IMR-90 (cell line): ENCODE results near the gene DEDD2. TPM values are rescaled to one million over a fixed set of nuclear protein-coding genes. Genes with fewer than 3 reads are reported as not detected.

ENCODE experiments used
- ATAC-seq: fragments of 200-7000 bp; cut with Tn5 transposase; 2 replicates; pipeline ENCODE4 v1.9.1; 2020; ENCODE audit warnings: low read depth, mild to moderate bottlenecking, moderate library complexity
- BruUV-seq: library from RNA; stranded (reverse); fragments of 400-500 nt; replicated peaks from 2 replicates; lab custom pipeline; 2021; lab: Mats Ljungman, UMichigan
- CTCF ChIA-PET: fragments of 300-600 bp; formaldehyde crosslinking; extraction: SDS; loops from one replicate; lab custom pipeline; 2021; ENCODE audit warnings: antibody characterized with exemption; lab: Yijun Ruan, JAX
- POLR2A ChIA-PET: fragments of 300-600 bp; sonication (Branson Sonifier 250); formaldehyde crosslinking; loops from one replicate; lab custom pipeline; 2022; ENCODE audit warnings: antibody characterized with exemption; ENCODE audit not compliant: unreplicated experiment; lab: Charles Lee
- DNase-seq: peaks from one replicate; pipeline ENCODE4 v3.0.0; 2013
- H2AFZ ChIP-seq: replicated peaks from 2 replicates; pipeline ENCODE3; 2013; ENCODE audit warnings: low read length, mild to moderate bottlenecking; ENCODE audit not compliant: poor library complexity
- H2AK5ac ChIP-seq: 2 replicates; pipeline ENCODE4 v1.6.1; 2013; ENCODE audit warnings: low read depth, low read length, inconsistent platforms
- H2AK9ac ChIP-seq: replicated peaks from 2 replicates; pipeline ENCODE3; 2013; ENCODE audit warnings: mild to moderate bottlenecking, low read depth, low read length, moderate library complexity; ENCODE audit not compliant: poor library complexity
- H2BK120ac ChIP-seq: 2 replicates; pipeline ENCODE4 v1.6.1; 2013; ENCODE audit warnings: low read depth, low read length, inconsistent platforms
- H2BK15ac ChIP-seq: 3 replicates; pipeline ENCODE4 v1.6.1; 2013; ENCODE audit warnings: low read depth, low read length, inconsistent platforms
- H2BK20ac ChIP-seq: 2 replicates; pipeline ENCODE4 v1.6.1; 2013; ENCODE audit warnings: low read depth, mild to moderate bottlenecking, inconsistent platforms, low read length, moderate library complexity
- H2BK5ac ChIP-seq: 2 replicates; pipeline ENCODE4 v1.6.1; 2013; ENCODE audit warnings: mild to moderate bottlenecking, low read depth, low read length, inconsistent platforms; ENCODE audit not compliant: poor library complexity, severe bottlenecking
- H3K14ac ChIP-seq: replicated peaks from 2 replicates; pipeline ENCODE4 v1.6.1; 2013; ENCODE audit warnings: low read depth, low read length, inconsistent platforms
- H3K18ac ChIP-seq: 2 replicates; pipeline ENCODE4 v1.6.1; 2013; ENCODE audit warnings: low read depth, low read length, control low read depth
- H3K23ac ChIP-seq: 2 replicates; pipeline ENCODE4 v1.6.1; 2013; ENCODE audit warnings: low read depth, low read length, inconsistent platforms
- H3K27ac ChIP-seq: 2 replicates; pipeline ENCODE4 v1.5.1; 2013; ENCODE audit warnings: mild to moderate bottlenecking, control low read depth, low read length; ENCODE audit not compliant: insufficient read depth
- H3K27me3 ChIP-seq: 2 replicates; pipeline ENCODE4 v1.6.1; 2013; ENCODE audit warnings: low read length; ENCODE audit not compliant: control insufficient read depth, insufficient read depth
- H3K36me3 ChIP-seq: 2 replicates; pipeline ENCODE4 v1.6.1; 2013; ENCODE audit warnings: low read length, mixed read lengths; ENCODE audit not compliant: control insufficient read depth, insufficient read depth
- H3K4ac ChIP-seq: 2 replicates; pipeline ENCODE4 v1.6.1; 2013; ENCODE audit warnings: low read depth, low read length, inconsistent platforms
- H3K4me1 ChIP-seq: 2 replicates; pipeline ENCODE4 v1.6.1; 2013; ENCODE audit warnings: low read length, mixed read lengths; ENCODE audit not compliant: control insufficient read depth, insufficient read depth
- H3K4me2 ChIP-seq: 2 replicates; pipeline ENCODE4 v1.6.1; 2013; ENCODE audit warnings: low read depth, mild to moderate bottlenecking, control low read depth, low read length, moderate library complexity
- H3K4me3 ChIP-seq: 2 replicates; pipeline ENCODE4 v1.5.1; 2013; ENCODE audit warnings: low read depth, mild to moderate bottlenecking, control low read depth, low read length, moderate library complexity; ENCODE audit not compliant: insufficient read depth
- H3K56ac ChIP-seq: 2 replicates; pipeline ENCODE4 v1.6.1; 2013; ENCODE audit warnings: low read length, inconsistent platforms; ENCODE audit not compliant: insufficient read depth; ENCODE audit errors: extremely low read depth
- H3K79me1 ChIP-seq, 2 experiments: 2 replicates each; pipeline ENCODE4 v1.6.1; 2013; ENCODE audit warnings: low read length in 2 of 2, inconsistent platforms in 1 of 2, low read depth in 1 of 2
- H3K9ac ChIP-seq: 2 replicates; pipeline ENCODE4 v1.6.1; 2013; ENCODE audit warnings: low read depth, low read length, control low read depth
- H3K9me1 ChIP-seq: 2 replicates; pipeline ENCODE4 v1.6.1; 2013; ENCODE audit warnings: low read length, inconsistent platforms; ENCODE audit not compliant: insufficient read depth
- H3K9me3 ChIP-seq: 2 replicates; pipeline ENCODE4 v1.6.1; 2013; ENCODE audit warnings: low read length; ENCODE audit not compliant: control insufficient read depth, insufficient read depth
- H4K20me1 ChIP-seq: 2 replicates; pipeline ENCODE4 v1.6.1; 2013; ENCODE audit warnings: low read length, inconsistent platforms; ENCODE audit not compliant: insufficient read depth
- H4K5ac ChIP-seq: 2 replicates; pipeline ENCODE4 v1.6.1; 2013; ENCODE audit warnings: mild to moderate bottlenecking, low read depth, low read length, control low read depth
- H4K8ac ChIP-seq, 2 experiments: 2 replicates each; pipeline ENCODE4 v1.6.1; 2013; ENCODE audit warnings: low read depth in 2 of 2, low read length in 2 of 2, control low read depth in 1 of 2, inconsistent platforms in 1 of 2
- H4K91ac ChIP-seq: 2 replicates; pipeline ENCODE4 v1.6.1; 2013; ENCODE audit warnings: low read depth, low read length, inconsistent platforms; ENCODE audit not compliant: insufficient read depth
- BHLHE40 ChIP-seq: fragments of 150-350 bp; IDR thresholded peaks from 2 replicates; pipeline ENCODE4 v1.6.1; 2016; ENCODE audit warnings: mild to moderate bottlenecking, low read depth, low read length
- CEBPB ChIP-seq: IDR thresholded peaks from 2 replicates; pipeline ENCODE4 v1.6.1; 2012; ENCODE audit warnings: low read depth, low read length, improper control_type of control experiment
- CHD1 ChIP-seq: IDR thresholded peaks from 2 replicates; pipeline ENCODE4 v1.6.1; 2012; ENCODE audit warnings: low read depth, low read length, improper control_type of control experiment
- CTCF ChIP-seq: conservative IDR thresholded peaks from 2 replicates; pipeline ENCODE4 v1.5.1; 2012; ENCODE audit warnings: mild to moderate bottlenecking, low read depth, low read length, improper control_type of control experiment
- ELK1 ChIP-seq: fragments of 150-350 bp; IDR thresholded peaks from 2 replicates; pipeline ENCODE4 v1.6.1; 2016; ENCODE audit warnings: low read depth, mild to moderate bottlenecking, low read length, moderate library complexity, borderline replicate concordance
- FOS ChIP-seq: fragments of 150-350 bp; IDR thresholded peaks from 2 replicates; pipeline ENCODE4 v1.6.1; 2016; ENCODE audit warnings: low read depth, low read length
- MAFK ChIP-seq: IDR thresholded peaks from 2 replicates; pipeline ENCODE4 v1.6.1; 2012; ENCODE audit warnings: low read depth, low read length, improper control_type of control experiment
- MAZ ChIP-seq: IDR thresholded peaks from 2 replicates; pipeline ENCODE4 v1.6.1; 2012; ENCODE audit warnings: low read depth, mild to moderate bottlenecking, low read length, improper control_type of control experiment, moderate library complexity, borderline replicate concordance
- MXI1 ChIP-seq: IDR thresholded peaks from 2 replicates; pipeline ENCODE4 v1.6.1; 2012; ENCODE audit warnings: low read depth, mild to moderate bottlenecking, low read length, moderate library complexity, borderline replicate concordance
- NFE2L2 ChIP-seq: fragments of 150-350 bp; IDR thresholded peaks from 2 replicates; pipeline ENCODE4 v1.6.1; 2016; ENCODE audit warnings: low read depth, mild to moderate bottlenecking, low read length
- POLR2A ChIP-seq: IDR thresholded peaks from 2 replicates; pipeline ENCODE4 v1.6.1; 2012; ENCODE audit warnings: mild to moderate bottlenecking, low read depth, low read length
- RAD21 ChIP-seq: IDR thresholded peaks from 2 replicates; pipeline ENCODE4 v1.6.1; 2012; ENCODE audit warnings: low read length, improper control_type of control experiment
- RCOR1 ChIP-seq: IDR thresholded peaks from 2 replicates; pipeline ENCODE4 v1.6.1; 2012; ENCODE audit warnings: mild to moderate bottlenecking, low read length, improper control_type of control experiment; ENCODE audit not compliant: insufficient replicate concordance
- RFX5 ChIP-seq: IDR thresholded peaks from 2 replicates; pipeline ENCODE4 v1.8.0; 2012; ENCODE audit warnings: low read depth, mild to moderate bottlenecking, low read length, moderate library complexity
- SMC3 ChIP-seq: fragments of 150-350 bp; IDR thresholded peaks from 2 replicates; pipeline ENCODE4 v1.6.1; 2016; ENCODE audit warnings: low read depth, mild to moderate bottlenecking, antibody characterized with exemption, low read length, moderate library complexity
- USF2 ChIP-seq: fragments of 150-350 bp; IDR thresholded peaks from 2 replicates; pipeline ENCODE4 v1.6.1; 2017; ENCODE audit warnings: mild to moderate bottlenecking, antibody characterized with exemption, low read length, low read depth
- WGBS, 2 experiments: methylation state at CpG; one replicate each; pipeline versions ENCODE4 v1.1.5 to v1.1.7; 2013; ENCODE audit warnings: missing lambda C conversion rate in 2 of 2; ENCODE audit not compliant: insufficient read length in 1 of 2; ENCODE audit errors: extremely low coverage in 2 of 2; 5-methylcytosine and 5-hydroxymethylcytosine counted together
- dilution Hi-C: fragments of 300-500 bp; cut with HindIII; formaldehyde crosslinking; loops from one replicate; pipeline ENCODE4 v1.14.3; 2018; ENCODE audit warnings: low sequenced_read_pairs; ENCODE audit not compliant: unreplicated experiment
- in situ Hi-C: fragments of 300-500 bp; cut with MboI; formaldehyde crosslinking; loops from 3 replicates; pipeline ENCODE4 v1.14.3; 2019; ENCODE audit warnings: low sequenced_read_pairs, inconsistent platforms, mixed read lengths
- intact Hi-C: fragments of 100-400 bp; cut with micrococcal nuclease; formaldehyde crosslinking; loops from 2 replicates; pipeline ENCODE4 v1.10.0; 2022
- polyA plus RNA-seq, 3 experiments: library from polyadenylated mRNA; depleted of rRNA; stranded (reverse); fragments of >200 nt; gene quantifications; 2 replicates each; pipeline ENCODE4 v1.2.3, GENCODE V29; 2012; ENCODE audit warnings: low replicate concordance in 1 of 3
- total RNA-seq: library from RNA; depleted of rRNA; stranded (reverse); fragments of >200 nt; gene quantifications from 2 replicates; pipeline ENCODE4 v1.2.3, GENCODE V29; 2012

The DEDD2 gene
- total and polyA plus RNA-seq, 2 of the 4 experiments (the other 2 are of a cell fraction) = 8.2 to 21.0 TPM

GRCh38 chr19:42204664-42205063, 12.8 kb downstream of the DEDD2 start:
- dilution Hi-C loops = no loop called here
- in situ Hi-C loops = no loop called here
- intact Hi-C loops = no loop called here
- DNase-seq = no peak
- ChIA-PET POLR2A (no interaction called here), CTCF (no interaction called here)
- Histone ChIP-seq H3K56ac (no peak overlapping the region), H2AFZ (no peak overlapping the region), H3K4me1 (peaks cover 13% of the 10 kb centered on the region), H3K14ac (no peak overlapping the region), H3K18ac (no peak overlapping the region), H3K79me1 (peaks cover 19 to 92% of the 10 kb centered on the region in 2 experiments), H3K9me1 (peaks cover 45% of the 10 kb centered on the region), H2BK15ac (no peak overlapping the region), H4K20me1 (peaks cover 9% of the 10 kb centered on the region), H3K9ac (no peak overlapping the region), H3K4ac (0 out of 2 replicates have a peak overlapping the region, but pooled peaks have one; percentile 42), H2AK9ac (no peak overlapping the region), H3K27me3 (no peaks in the 10 kb centered on the region), H4K5ac (no peak overlapping the region), H3K36me3 (peaks cover 57% of the 10 kb centered on the region), H4K8ac (no peak overlapping the region; a peak in 1 of 4 replicates), H2BK5ac (no peak overlapping the region), H3K9me3 (no peaks in the 10 kb centered on the region), H3K27ac (no peak overlapping the region), H2BK20ac (no peak overlapping the region), H3K4me2 (no peak overlapping the region), H2BK120ac (no peak overlapping the region), H4K91ac (no peak overlapping the region), H2AK5ac (no peak overlapping the region), H3K23ac (no peak overlapping the region), H3K4me3 (no peak overlapping the region)
- no TSS peak for BruUV-seq
- no peak for ATAC-seq
- TF ChIP-seq NFE2L2 = no peak
- no peak for TF ChIP-seq BHLHE40
- TF ChIP-seq MAZ = no peak
- no peak for TF ChIP-seq CEBPB
- no peak for TF ChIP-seq ELK1
- no peak for TF ChIP-seq RAD21
- TF ChIP-seq MXI1 = no peak
- no peak for TF ChIP-seq RCOR1
- no peak for TF ChIP-seq CTCF
- no peak for TF ChIP-seq USF2
- no peak for TF ChIP-seq SMC3
- TF ChIP-seq POLR2A = no peak
- no peak for TF ChIP-seq FOS
- TF ChIP-seq MAFK = no peak
- TF ChIP-seq CHD1 = no peak
- TF ChIP-seq RFX5 = no peak
- 80% methylated on average over 1 of the region's 6 CpGs; no CpG with 5 or more reads in 1 of the 2 experiments for WGBS, 2 experiments
